ENCODE results near the gene ARID5A. TPM values are rescaled to one million over a fixed set of nuclear protein-coding genes. Genes with fewer than 3 reads are reported as not detected.

The ARID5A gene
- total and polyA plus RNA-seq, 10 of the 15 experiments (the other 5 are each of a cell fraction or from before 2014, with no cell fraction given): 0.76 to 87.1 (median 37.6) TPM

DNA sequence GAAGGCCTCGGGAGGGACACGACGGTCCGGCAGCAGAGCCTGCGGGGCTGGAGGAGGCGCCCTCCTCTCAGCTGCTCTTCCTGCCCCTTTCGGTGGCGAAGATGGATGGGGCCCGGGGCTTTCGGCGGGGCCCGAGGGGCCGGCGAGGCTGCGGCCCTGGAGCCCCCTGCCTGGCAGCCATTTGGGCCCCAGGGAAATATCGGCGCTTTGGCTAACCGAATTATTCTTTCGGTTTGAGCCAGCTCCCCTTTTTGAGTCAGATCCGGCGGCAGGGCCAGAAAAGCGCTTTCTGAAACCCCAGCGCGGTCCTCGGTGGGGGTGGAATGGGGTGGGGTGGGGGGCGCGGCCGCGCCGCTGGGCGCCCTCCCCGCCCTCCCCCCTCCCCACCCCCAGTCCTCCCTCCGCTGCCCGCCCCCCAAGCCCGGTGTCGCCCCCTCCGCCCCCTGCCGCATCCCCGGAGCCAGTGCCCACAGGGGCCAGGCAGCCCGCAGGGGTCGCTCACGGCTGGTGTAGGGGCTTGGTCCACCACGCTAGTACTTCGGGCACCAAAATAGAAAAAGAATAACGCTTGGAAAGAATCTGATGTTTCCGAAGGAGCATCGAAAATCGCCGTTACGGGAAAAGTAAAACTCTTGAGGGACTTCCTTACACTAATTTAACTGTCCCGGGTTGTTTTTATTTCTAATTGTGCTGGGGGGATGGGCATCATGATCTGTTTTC, 9.1 kb upstream of the ARID5A start:
- Histone ChIP-seq H3K9ac (ENCODE audit: control insufficient read depth, insufficient read depth, low read length) (peak overlapping the region; percentile 83), H3K27me3 (replicated peaks in 1 of 2; ENCODE audit: control insufficient read depth in 2 of 2, insufficient read depth in 2 of 2, low read length in 1 of 2) (no peaks in the 10 kb centered on the region), H2AFZ (ENCODE audit: control insufficient read depth, low read depth, low read length) (peak overlapping the region; percentile 70), H3K27ac (ENCODE audit: control insufficient read depth, insufficient read depth) (peak overlapping the region; percentile 97), H3K4me3 (peak overlapping the region; percentile 39), H3K4me2 (ENCODE audit: control insufficient read depth, insufficient read depth) (peak overlapping the region; percentile 98), H3K4me1 (ENCODE audit: control insufficient read depth, insufficient read depth, low read length) (peaks cover 88% of the 10 kb centered on the region), H3K36me3 (ENCODE audit: control insufficient read depth in 2 of 2, insufficient read depth in 2 of 2, low read length in 1 of 2) (no peaks in the 10 kb centered on the region), H3K79me2 (ENCODE audit: control insufficient read depth, insufficient read depth, low read length) (peaks cover 3% of the 10 kb centered on the region), H3K9me3 (replicated peaks; ENCODE audit: control insufficient read depth, insufficient read depth, low read length) (no peaks in the 10 kb centered on the region), H4K20me1 (ENCODE audit: control insufficient read depth, insufficient read depth) (no peaks in the 10 kb centered on the region)
- POLR2A ChIA-PET: interaction anchor here (0.5 to 7.9 kb wide), 15 partner anchors 12 to 370 kb away, joined by 3 to 106 read pairs (median 3); partner anchors contain the start of gene ARID5A
- WGBS (ENCODE audit: insufficient coverage, insufficient replicate concordance, low lambda C conversion rate, missing lambda C conversion rate): 2% methylated on average over 34 of the region's 51 CpGs
- in situ Hi-C loops (cut with MboI): no loop called here
- SMC1A ChIA-PET (ENCODE audit: uncharacterized antibody, unreplicated experiment): interaction anchor here (0.7 to 4.1 kb wide), 9 partner anchors 11 to 120 kb away, joined by 3 to 48 read pairs (median 5); partner anchors contain the start of gene ARID5A
- ATAC-seq (peak; percentile 67), FAIRE-seq (no peak), DNase-seq (ENCODE audit: low read depth, low spot score) (no peak)
- CTCF ChIA-PET: interaction anchor here (0.7 to 3.5 kb wide), 17 partner anchors 9 to 322 kb away, joined by 3 to 30 read pairs (median 6); partner anchors contain the start of gene ARID5A
- no TSS peak for BruUV-seq (replicated peaks)
- intact Hi-C loops (cut with micrococcal nuclease; ENCODE audit: unreplicated experiment): loop anchor here (1.0 to 5.0 kb wide), 3 partner anchors 11 to 380 kb away; partner anchors contain the start of gene DUSP2
- RAD21 ChIA-PET (ENCODE audit: unreplicated experiment): interaction anchor here (0.6 to 7.4 kb wide), 17 partner anchors 8 to 379 kb away, joined by 3 to 60 read pairs (median 4); partner anchors contain the start of genes ANKRD39 and ARID5A
- peak; percentile 84; the same call in 1 of the 2 replicates for TF ChIP-seq RCOR1 (conservative IDR thresholded peaks at IDR 0.05; ENCODE audit: low read depth, low read length)
- TF ChIP-seq CHD1 (IDR thresholded peaks at IDR 0.05; ENCODE audit: low read depth, low read length): peak; percentile 68; the same call in 1 of the 2 replicates
- TF ChIP-seq CBFB (IDR thresholded peaks at IDR 0.05; ENCODE audit: low read depth): peak; percentile 72; the same call in 1 of the 2 replicates
- peak; percentile 46 for TF ChIP-seq SMAD1 (IDR thresholded peaks at IDR 0.05; ENCODE audit: low read depth, partially characterized antibody)
- TF ChIP-seq BCL3 (IDR thresholded peaks at IDR 0.05; ENCODE audit: borderline replicate concordance, insufficient read depth, low read depth, low read length, poor library complexity, severe bottlenecking): peak; percentile 92
- TF ChIP-seq ATF7 (IDR thresholded peaks at IDR 0.05; ENCODE audit: low read depth): 0 out of 2 replicates have a peak, but pooled peaks have one; percentile 9
- TF ChIP-seq YY1 (IDR thresholded peaks at IDR 0.05; ENCODE audit: low read depth, low read length): peak; percentile 93
- TF ChIP-seq TCF3 (IDR thresholded peaks at IDR 0.05; ENCODE audit: borderline replicate concordance, insufficient read depth, low read depth, low read length): no peak
- TF ChIP-seq BACH1 (IDR thresholded peaks at IDR 0.05; ENCODE audit: borderline replicate concordance): peak; percentile 60; the same call in 1 of the 2 replicates
- TF ChIP-seq PAX8 (IDR thresholded peaks at IDR 0.05): no peak
- peak; percentile 91 for TF ChIP-seq RUNX3 (IDR thresholded peaks at IDR 0.05; ENCODE audit: low read length)
- peak; percentile 83 for TF ChIP-seq JUND (IDR thresholded peaks at IDR 0.05; ENCODE audit: low read depth, low read length)
- peak; percentile 95 for TF ChIP-seq GATAD2B (conservative IDR thresholded peaks at IDR 0.05; ENCODE audit: low read depth)
- peak; percentile 92 for TF ChIP-seq ZNF687 (IDR thresholded peaks at IDR 0.05)
- TF ChIP-seq RFX5 (IDR thresholded peaks at IDR 0.05; ENCODE audit: low read depth, low read length): no peak
- peak; percentile 94 for TF ChIP-seq MEF2B (IDR thresholded peaks at IDR 0.05; ENCODE audit: partially characterized antibody, poor library complexity, severe bottlenecking)
- TF ChIP-seq NR2F1 (conservative IDR thresholded peaks at IDR 0.05): peak; percentile 48; the same call in 1 of the 2 replicates
- no peak for TF ChIP-seq NR2C1 (IDR thresholded peaks at IDR 0.05)
- no peak for TF ChIP-seq RAD51 (IDR thresholded peaks at IDR 0.05)

Measured in GM12878 (cell line).